ENCODE measurements around the gene THPO.

Gene THPO

GRCh38 chr3:184361532-184361931 is 16.5 kb downstream of the THPO start, which contains the start of the genes CLCN2 and POLR2H:
Gene CLCN2, minus strand, starts transcription at chr3:184361605. Its CDS starts 126 bp downstream, at chr3:184361479.
Gene POLR2H, plus strand, starts transcription at chr3:184361710. Its CDS starts 1,783 bp downstream, at chr3:184363493.
- Histone ChIP-seq H3K27ac (ENCODE audit: low read depth, low read length) (peak within 1 kb of the TSS; percentile 36; the same call in 1 of the 2 replicates), H3K27me3 (ENCODE audit: control insufficient read depth, insufficient read depth, low read length) (peaks cover 14% of the 10 kb centered on the region), H3K36me3 (ENCODE audit: control insufficient read depth, insufficient read depth, low read length) (peaks cover 38% of the 10 kb centered on the region), H3K4me1 (ENCODE audit: control insufficient read depth, insufficient read depth, low read length) (peaks cover 20% of the 10 kb centered on the region), H3K9ac (ENCODE audit: low read length) (peak within 1 kb of the TSS; percentile 75), H3K9me3 (ENCODE audit: control insufficient read depth, insufficient read depth, low read depth, low read length) (no peaks in the 10 kb centered on the region), H3K4me3 (ENCODE audit: low read depth, low read length) (peak within 1 kb of the TSS; percentile 71)

GRCh38 chr3:184360929-184361531 is 17.0 kb downstream of the THPO start:
- Histone ChIP-seq H3K36me3 (ENCODE audit: control insufficient read depth, insufficient read depth, low read length) (peaks cover 38% of the 10 kb centered on the region), H3K4me3 (ENCODE audit: low read depth, low read length) (peak overlapping the region; percentile 71), H3K9me3 (ENCODE audit: control insufficient read depth, insufficient read depth, low read depth, low read length) (no peaks in the 10 kb centered on the region), H3K4me1 (ENCODE audit: control insufficient read depth, insufficient read depth, low read length) (peaks cover 20% of the 10 kb centered on the region), H3K9ac (ENCODE audit: low read length) (peak overlapping the region; percentile 74), H3K27ac (ENCODE audit: low read depth, low read length) (no peak overlapping the region), H3K27me3 (ENCODE audit: control insufficient read depth, insufficient read depth, low read length) (peaks cover 14% of the 10 kb centered on the region)

- Histone ChIP-seq H3K27ac (ENCODE audit: low read depth, low read length) (no peak overlapping the region), H3K4me3 (ENCODE audit: low read depth, low read length) (peak overlapping the region; percentile 71), H3K36me3 (ENCODE audit: control insufficient read depth, insufficient read depth, low read length) (peaks cover 41% of the 10 kb centered on the region), H3K27me3 (ENCODE audit: control insufficient read depth, insufficient read depth, low read length) (peaks cover 14% of the 10 kb centered on the region), H3K9ac (ENCODE audit: low read length) (peak overlapping the region; percentile 74), H3K4me1 (ENCODE audit: control insufficient read depth, insufficient read depth, low read length) (peaks cover 20% of the 10 kb centered on the region), H3K9me3 (ENCODE audit: control insufficient read depth, insufficient read depth, low read depth, low read length) (no peaks in the 10 kb centered on the region)
Observed at GRCh38 chr3:184360070-184360928, 17.7 kb downstream of the THPO start.

- no peak overlapping the region for H3K27ac ChIP-seq (ENCODE audit: low read depth, low read length)
- peak overlapping the region; percentile 71; the same call in 1 of the 2 replicates for H3K4me3 ChIP-seq (ENCODE audit: low read depth, low read length)
- H3K9me3 ChIP-seq (ENCODE audit: control insufficient read depth, insufficient read depth, low read depth, low read length): no peaks in the 10 kb centered on the region
- H3K4me1 ChIP-seq (ENCODE audit: control insufficient read depth, insufficient read depth, low read length): peaks cover 20% of the 10 kb centered on the region
- peaks cover 14% of the 10 kb centered on the region for H3K27me3 ChIP-seq (ENCODE audit: control insufficient read depth, insufficient read depth, low read length)
- H3K36me3 ChIP-seq (ENCODE audit: control insufficient read depth, insufficient read depth, low read length): peaks cover 41% of the 10 kb centered on the region
- H3K9ac ChIP-seq (ENCODE audit: low read length): no peak overlapping the region
Observed at GRCh38 chr3:184359610-184360009, 18.4 kb downstream of the THPO start.

- H3K9ac ChIP-seq (ENCODE audit: low read length): no peak overlapping the region
Observed at GRCh38 chr3:184358921-184359350, 19.1 kb downstream of the THPO start.

GRCh38 chr3:184358124-184358767 is 19.8 kb downstream of the THPO start:
- Histone ChIP-seq H3K27ac (ENCODE audit: low read depth, low read length) (no peak overlapping the region), H3K9me3 (ENCODE audit: control insufficient read depth, insufficient read depth, low read depth, low read length) (no peaks in the 10 kb centered on the region), H3K36me3 (ENCODE audit: control insufficient read depth, insufficient read depth, low read length) (peaks cover 46% of the 10 kb centered on the region), H3K4me3 (ENCODE audit: low read depth, low read length) (no peak overlapping the region), H3K27me3 (ENCODE audit: control insufficient read depth, insufficient read depth, low read length) (peaks cover 14% of the 10 kb centered on the region), H3K9ac (ENCODE audit: low read length) (no peak overlapping the region), H3K4me1 (ENCODE audit: control insufficient read depth, insufficient read depth, low read length) (peaks cover 20% of the 10 kb centered on the region)

More at GRCh38 chr3:184358921-184359350, 19.1 kb downstream of the THPO start:
- H3K9me3 ChIP-seq (ENCODE audit: control insufficient read depth, insufficient read depth, low read depth, low read length): no peaks in the 10 kb centered on the region
- no peak overlapping the region for H3K27ac ChIP-seq (ENCODE audit: low read depth, low read length)
- H3K4me3 ChIP-seq (ENCODE audit: low read depth, low read length): no peak overlapping the region
- H3K27me3 ChIP-seq (ENCODE audit: control insufficient read depth, insufficient read depth, low read length): peaks cover 14% of the 10 kb centered on the region
- H3K36me3 ChIP-seq (ENCODE audit: control insufficient read depth, insufficient read depth, low read length): peaks cover 39% of the 10 kb centered on the region
- H3K4me1 ChIP-seq (ENCODE audit: control insufficient read depth, insufficient read depth, low read length): peaks cover 20% of the 10 kb centered on the region

- H3K9me3 ChIP-seq (ENCODE audit: control insufficient read depth, insufficient read depth, low read depth, low read length): no peaks in the 10 kb centered on the region
- peaks cover 52% of the 10 kb centered on the region for H3K36me3 ChIP-seq (ENCODE audit: control insufficient read depth, insufficient read depth, low read length)
- H3K27me3 ChIP-seq (ENCODE audit: control insufficient read depth, insufficient read depth, low read length): peaks cover 14% of the 10 kb centered on the region
- H3K4me3 ChIP-seq (ENCODE audit: low read depth, low read length): no peak overlapping the region
- H3K9ac ChIP-seq (ENCODE audit: low read length): no peak overlapping the region
- H3K4me1 ChIP-seq (ENCODE audit: control insufficient read depth, insufficient read depth, low read length): peaks cover 20% of the 10 kb centered on the region
- H3K27ac ChIP-seq (ENCODE audit: low read depth, low read length): no peak overlapping the region
Observed at GRCh38 chr3:184357248-184358123, 20.5 kb downstream of the THPO start.

GRCh38 chr3:184355261-184356040 is 22.6 kb downstream of the THPO start:
- Histone ChIP-seq H3K9me3 (ENCODE audit: control insufficient read depth, insufficient read depth, low read depth, low read length) (no peaks in the 10 kb centered on the region), H3K4me1 (ENCODE audit: control insufficient read depth, insufficient read depth, low read length) (peaks cover 27% of the 10 kb centered on the region), H3K27me3 (ENCODE audit: control insufficient read depth, insufficient read depth, low read length) (peaks cover 6% of the 10 kb centered on the region), H3K27ac (ENCODE audit: low read depth, low read length) (no peak overlapping the region), H3K4me3 (ENCODE audit: low read depth, low read length) (no peak overlapping the region), H3K9ac (ENCODE audit: low read length) (no peak overlapping the region), H3K36me3 (ENCODE audit: control insufficient read depth, insufficient read depth, low read length) (peaks cover 62% of the 10 kb centered on the region)

GRCh38 chr3:184354754-184355153 is 23.3 kb downstream of the THPO start:
- Histone ChIP-seq H3K36me3 (ENCODE audit: control insufficient read depth, insufficient read depth, low read length) (peaks cover 62% of the 10 kb centered on the region), H3K4me3 (ENCODE audit: low read depth, low read length) (no peak overlapping the region), H3K27me3 (ENCODE audit: control insufficient read depth, insufficient read depth, low read length) (no peaks in the 10 kb centered on the region), H3K27ac (ENCODE audit: low read depth, low read length) (no peak overlapping the region), H3K9me3 (ENCODE audit: control insufficient read depth, insufficient read depth, low read depth, low read length) (no peaks in the 10 kb centered on the region), H3K4me1 (ENCODE audit: control insufficient read depth, insufficient read depth, low read length) (peaks cover 20% of the 10 kb centered on the region), H3K9ac (ENCODE audit: low read length) (no peak overlapping the region)
